NCI-H446 (cell line): ENCODE results near the gene ZMIZ1.
A peak's percentile ranks its signal among the peaks of the same experiment; 100 is the strongest.

ENCODE experiments used
- DNase-seq, 2 experiments: peaks; one replicate each; lab custom pipeline; 2025; lab: John Stamatoyannopoulos, UW

Gene ZMIZ1

DNA sequence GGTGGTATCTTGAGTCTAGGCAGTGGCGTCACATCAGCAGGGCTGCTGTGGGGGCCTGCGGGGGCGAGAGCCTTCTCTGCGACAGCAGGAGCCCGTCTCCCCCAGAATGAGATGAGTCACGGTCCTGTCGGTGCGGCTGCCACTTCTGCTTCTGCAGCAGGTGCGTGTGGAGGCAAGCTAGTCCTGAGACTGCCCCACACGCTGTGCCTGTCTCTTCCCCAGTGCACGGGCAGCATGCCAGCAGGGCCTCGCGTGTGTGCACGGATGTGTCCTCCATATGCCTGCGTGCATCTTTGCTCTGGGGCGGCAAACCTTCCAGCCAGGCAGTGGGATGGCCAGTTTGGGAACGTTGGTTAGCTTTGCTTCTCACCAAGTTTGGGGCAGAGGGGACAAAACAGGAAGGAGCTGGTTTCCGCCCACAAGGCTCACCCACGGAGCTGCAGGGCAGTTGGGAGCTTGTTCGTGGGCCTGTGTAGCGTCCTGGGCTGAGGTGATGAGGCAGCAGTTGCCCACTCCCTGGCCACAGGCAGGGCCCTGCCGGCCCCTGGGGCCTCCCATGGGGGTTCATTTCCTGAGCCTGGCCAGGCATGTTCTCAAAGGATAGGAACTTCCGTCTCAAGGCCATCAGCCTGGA, 217.7 kb downstream of the ZMIZ1 start:
- peak in 1 of 2 experiments; percentile 34 for DNase-seq

GRCh38 chr10:79287973-79288723, 219.4 kb downstream of the ZMIZ1 start:
- no peak for DNase-seq

DNA sequence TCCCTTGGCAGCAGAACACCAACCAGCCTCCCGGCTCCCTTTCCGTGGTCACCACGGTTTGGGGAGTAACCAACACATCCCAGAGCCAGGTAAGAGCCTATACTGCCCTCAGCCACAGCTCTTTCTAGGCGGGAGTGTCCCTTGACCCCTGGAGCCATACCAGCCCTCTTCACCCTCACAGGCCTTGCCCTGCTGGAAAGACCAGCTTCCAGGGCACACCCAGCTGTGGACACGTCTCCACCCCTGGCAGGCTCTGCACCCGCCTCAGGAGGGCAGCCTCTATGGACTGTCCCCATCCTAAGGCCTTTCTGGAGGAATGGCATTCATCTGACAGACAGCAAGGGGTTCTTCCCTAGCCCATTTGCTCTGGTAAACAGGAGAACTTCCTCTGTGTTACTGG, 221.0 kb downstream of the ZMIZ1 start:
- DNase-seq: no peak

DNA sequence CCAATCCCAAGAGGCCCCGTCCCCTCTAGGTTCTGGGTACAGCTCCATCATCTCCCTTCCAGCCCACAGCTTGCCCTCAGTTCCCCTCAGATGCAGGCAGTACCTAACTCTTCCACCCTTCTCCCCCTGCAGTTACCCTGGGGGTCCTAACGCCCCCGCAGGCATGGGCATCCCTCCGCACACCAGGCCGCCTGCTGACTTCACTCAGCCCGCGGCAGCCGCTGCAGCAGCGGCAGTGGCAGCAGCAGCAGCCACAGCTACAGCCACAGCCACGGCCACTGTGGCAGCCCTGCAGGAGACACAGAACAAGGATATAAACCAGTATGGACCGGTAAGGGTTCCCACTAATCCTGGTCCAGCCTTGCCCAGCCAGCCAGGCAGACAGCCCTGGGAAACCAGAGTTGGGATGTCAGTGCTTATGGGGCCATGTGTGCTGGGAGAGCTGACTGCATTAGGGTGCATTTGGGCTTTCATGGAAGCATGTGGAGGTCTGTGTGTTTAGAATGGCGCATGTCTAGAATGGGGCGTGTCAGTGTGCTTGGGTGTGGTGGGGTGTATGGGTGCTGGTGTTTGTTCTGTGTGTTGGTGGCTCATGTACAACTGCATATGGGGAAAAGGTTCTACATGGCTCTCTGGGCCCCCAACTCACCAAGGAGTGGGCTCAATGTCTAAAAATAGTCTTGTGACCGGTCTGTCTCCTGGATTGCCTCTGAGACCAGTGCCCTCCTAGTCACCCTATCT, 223.4 kb downstream of the ZMIZ1 start:
- no peak for DNase-seq

- no peak for DNase-seq
These were observed 224.4 kb downstream of the ZMIZ1 start for GRCh38 chr10:79292891-79293746.

DNA sequence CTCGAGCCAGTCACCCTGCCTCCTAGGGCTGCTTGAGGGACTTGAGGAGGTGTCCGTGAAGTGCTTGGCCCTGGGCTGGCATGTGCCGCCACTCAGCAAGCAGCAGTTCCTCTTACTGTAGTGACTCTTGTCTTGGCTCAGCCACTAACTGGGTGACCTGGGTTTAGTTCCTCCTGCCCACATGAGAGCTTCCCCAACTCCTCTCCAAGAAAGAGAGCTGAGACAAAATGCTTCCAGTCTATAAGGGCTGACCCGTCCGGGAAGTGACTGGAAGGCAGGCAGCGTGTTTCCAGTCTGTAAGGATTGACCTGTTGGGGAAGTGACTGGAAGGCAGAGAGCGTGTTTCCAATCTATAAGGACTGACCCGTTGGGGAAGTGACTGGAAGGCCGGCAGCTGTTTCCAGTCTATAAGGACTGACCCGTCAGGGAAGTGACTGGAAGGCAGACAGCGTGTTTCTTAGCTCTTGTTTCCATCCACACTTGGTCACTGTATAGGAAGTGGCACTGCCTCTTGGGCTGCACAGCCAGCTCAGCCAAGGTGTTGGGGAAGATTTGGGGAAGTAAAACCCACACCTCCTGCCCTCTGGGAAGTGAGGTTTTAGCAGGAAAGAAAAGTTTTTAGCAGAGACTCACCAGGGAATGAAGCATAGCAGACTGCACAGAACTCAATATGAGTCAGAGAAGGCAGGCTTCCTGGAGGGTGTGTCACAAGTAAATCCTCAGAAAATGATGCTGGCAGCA, 225.2 kb downstream of the ZMIZ1 start:
- no peak for DNase-seq

GRCh38 chr10:79295563-79295962, 226.8 kb downstream of the ZMIZ1 start:
- DNase-seq: no peak

- no peak for DNase-seq
These were observed 227.7 kb downstream of the ZMIZ1 start for GRCh38 chr10:79296431-79296830.

DNA sequence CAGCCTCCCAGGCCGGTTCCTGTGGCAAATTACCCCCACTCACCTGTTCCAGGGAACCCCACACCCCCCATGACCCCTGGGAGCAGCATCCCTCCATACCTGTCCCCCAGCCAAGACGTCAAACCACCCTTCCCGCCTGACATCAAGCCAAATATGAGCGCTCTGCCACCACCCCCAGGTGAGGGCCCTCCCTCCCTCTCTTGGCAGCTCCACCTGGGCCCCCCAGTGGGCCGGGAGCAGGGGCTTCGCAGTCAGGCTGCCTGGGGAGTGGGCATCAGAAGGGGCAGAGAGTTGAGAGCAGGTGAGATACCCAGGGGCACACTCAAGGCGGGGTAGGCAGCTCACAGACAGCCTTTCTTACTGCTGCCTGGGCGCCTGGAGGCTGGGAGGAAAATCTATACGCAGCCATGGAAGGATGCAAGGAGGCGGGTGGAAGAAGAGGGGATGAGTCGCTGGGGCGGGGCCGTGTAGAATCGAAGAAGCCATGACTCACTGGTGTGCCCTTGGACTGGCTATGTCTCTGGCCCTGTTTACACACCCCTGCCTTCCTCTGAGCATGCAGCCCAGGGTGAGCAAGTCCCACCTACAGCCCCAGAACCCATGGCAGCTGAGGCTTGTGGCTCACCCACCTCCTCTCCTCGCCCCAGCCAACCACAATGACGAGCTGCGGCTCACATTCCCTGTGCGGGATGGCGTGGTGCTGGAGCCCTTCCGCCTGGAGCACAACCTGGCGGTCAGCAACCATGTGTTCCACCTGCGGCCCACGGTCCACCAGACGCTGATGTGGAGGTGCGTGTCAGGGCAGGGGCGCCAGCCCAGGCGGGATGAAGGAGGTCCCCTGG, 229.9 kb downstream of the ZMIZ1 start:
- DNase-seq: peak in 1 of 2 experiments; percentile 5

DNA sequence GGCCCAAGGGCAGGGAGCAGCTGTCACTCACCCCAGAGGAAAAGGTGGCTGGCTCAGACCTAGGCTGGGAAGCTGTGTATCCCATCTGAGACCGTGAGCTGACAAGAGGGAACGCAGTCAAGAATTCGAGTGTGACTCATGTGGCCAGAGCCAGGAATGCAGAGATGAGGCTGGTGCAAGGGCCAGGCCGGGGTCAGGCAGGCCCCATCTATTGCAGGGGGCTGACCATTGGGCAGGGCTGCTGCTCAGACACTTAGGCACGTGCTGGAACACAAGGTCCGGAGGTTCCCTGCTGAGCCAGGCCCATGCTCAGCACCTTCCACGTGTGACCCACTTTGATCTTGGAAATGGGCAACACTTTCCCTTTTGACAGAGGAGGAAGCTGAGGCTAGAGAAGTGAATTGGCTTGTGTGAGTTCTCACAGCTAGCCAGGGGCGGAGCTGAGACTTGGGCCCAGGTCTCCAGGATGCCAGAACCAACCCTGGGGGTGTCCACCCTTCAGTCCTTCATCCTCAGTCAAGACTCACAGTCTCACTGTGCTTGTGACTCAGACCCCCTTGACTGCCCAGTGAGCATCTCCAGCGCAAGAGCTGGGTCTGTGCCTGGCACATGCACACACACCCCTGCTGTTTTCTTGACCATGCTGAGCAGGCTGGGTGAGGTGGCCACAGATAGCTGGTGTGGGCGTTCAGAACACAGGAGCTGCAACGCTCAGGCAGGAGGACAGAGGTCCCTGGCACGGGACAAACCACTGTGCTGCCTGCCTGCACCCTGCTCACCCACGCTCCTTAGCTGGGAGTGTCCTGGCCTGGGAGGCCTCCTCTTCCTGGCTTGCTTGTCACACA, 230.9 kb downstream of the ZMIZ1 start:
- no peak for DNase-seq

DNA sequence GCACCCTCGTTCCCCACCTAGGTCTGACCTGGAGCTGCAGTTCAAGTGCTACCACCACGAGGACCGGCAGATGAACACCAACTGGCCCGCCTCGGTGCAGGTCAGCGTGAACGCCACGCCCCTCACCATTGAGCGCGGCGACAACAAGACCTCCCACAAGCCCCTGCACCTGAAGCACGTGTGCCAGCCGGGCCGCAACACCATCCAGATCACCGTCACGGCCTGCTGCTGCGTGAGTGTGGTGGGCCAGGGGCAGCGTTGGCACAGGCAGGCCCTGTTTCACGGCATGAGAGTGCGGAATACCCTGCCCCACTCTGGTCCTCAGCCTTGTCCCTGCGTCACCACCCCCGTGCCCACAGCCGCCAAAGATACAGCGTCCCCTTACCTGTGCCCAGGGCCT, 231.9 kb downstream of the ZMIZ1 start:
- DNase-seq: no peak

- no peak for DNase-seq
These were observed 233.2 kb downstream of the ZMIZ1 start for GRCh38 chr10:79301754-79302530.

DNA sequence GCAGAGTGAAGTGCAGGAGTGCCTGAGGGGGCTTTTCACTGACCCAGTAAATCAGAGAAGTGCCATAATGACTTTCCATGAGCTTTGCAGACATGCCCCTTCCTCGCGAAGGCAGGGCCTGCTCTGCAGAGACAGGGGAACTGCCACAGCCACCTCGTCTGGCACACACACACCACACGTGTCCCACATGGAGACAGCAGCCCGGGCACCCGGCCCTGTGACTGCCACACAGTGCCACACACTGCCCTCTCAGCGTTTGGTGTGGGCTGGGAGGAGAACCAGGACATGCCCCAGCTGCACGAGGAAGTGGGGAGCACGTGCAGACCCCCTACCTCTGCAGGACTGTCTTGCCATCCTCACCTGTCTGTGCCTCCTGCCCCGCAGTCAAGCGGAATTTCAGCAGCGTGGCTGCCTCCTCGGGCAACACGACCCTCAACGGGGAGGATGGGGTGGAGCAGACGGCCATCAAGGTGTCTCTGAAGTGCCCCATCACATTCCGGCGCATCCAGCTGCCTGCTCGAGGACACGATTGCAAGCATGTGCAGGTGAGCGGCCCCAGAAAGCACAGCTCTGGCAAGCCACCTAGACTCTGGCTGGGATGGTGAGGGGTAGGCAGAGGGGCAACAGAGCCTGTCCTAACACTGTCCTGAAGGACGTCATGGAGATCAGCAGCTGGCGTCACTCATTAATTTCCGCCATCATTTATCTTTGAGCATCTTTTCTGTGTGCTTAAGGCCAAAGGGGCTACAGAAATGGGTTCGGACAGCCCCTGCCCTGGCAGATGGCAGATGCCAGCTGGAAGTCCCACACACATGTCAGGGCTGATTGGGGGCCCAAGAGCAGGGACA, 235.1 kb downstream of the ZMIZ1 start:
- no peak for DNase-seq

DNA sequence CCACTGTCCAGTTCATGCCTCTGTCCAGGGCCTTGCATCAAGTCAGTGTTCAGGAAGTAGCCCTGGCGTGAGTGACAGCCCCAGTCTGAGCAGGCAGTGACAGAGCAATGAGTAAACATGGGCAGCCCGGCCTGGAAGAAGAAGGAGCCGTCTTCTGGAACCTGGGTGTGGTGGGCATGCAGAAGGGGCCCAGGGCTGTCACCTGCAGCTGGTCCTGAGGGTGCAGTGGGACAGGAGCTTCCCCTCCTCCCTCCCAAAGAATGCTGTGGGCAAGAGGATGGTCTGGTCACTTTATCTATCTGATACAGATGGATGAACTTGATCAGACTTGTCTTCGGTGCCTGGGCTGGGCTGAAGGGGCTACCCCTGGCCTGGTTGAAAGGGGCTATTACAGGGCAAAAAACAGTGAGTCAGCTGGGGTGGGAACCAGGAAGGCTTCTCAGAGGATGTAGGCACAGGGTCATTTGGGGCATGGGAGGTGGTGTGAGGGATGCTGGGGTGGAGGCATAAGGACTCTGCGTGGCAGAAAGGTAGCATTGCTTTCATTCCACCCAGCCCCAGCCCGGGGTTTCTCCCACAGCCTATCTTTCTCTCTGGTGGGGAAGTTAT, 235.8 kb downstream of the ZMIZ1 start:
- DNase-seq: no peak

DNA sequence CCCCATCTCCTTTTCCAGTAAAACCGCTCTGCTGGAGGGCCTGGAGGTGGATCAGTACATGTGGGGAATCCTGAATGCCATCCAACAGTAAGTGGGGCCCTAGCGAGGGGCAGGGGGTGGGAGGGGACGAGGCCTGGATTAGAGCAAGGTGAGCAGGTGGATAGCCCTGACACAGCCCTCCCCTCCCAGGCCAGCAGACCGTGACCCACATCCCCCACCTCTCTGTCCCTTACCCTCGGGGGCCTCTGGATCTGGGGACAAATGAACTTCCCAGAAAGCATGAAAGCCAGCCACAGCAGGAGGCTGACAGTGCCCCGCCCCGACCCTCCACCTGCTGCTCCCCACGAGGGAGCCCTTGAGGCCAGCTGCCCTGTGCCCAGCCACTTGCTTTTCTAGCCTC, 236.7 kb downstream of the ZMIZ1 start:
- DNase-seq: no peak

GRCh38 chr10:79305988-79306387, 237.2 kb downstream of the ZMIZ1 start:
- DNase-seq: no peak

DNA sequence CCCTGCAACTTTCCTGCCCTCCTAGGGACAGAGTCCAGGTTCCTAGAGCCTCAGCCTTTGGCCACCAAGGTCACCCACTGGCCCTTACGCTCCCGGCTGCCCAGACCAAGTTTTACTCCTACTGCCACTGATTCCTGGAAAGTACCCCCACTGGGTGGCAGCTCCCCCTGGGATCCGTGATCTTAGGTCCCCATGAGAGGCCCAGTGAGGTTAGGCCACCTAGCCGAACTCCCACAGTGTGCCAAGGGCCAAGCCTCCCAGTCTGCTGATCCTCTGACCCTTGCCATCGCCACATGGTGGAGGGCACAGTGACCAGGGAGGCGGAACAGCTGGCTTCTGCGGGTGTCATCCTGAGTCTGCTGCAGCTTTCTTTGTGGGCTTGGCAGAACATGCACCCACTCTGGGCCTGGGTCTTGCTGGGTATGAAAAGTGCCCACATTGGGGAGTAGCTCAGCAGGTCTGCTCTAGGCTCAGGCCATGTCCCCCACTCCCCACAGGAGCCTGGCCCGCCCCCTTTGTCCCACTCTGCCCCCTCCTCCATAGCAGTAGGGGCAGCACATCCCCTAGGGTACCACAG, 238.0 kb downstream of the ZMIZ1 start:
- no peak for DNase-seq
